HepG2 (cell line): ENCODE measurements around the gene PRDX2. TPM values are rescaled to one million over a fixed set of nuclear protein-coding genes. Genes with fewer than 3 reads are reported as not detected.

ENCODE experiments used
- ATAC-seq: fragments of 200-7000 bp; cut with Tn5 transposase; 3 replicates; pipeline ENCODE4 v1.9.1; 2020; ENCODE audit warnings: mild to moderate bottlenecking, moderate library complexity
- BruUV-seq: library from RNA; stranded (reverse); fragments of 400-500 nt; replicated peaks from 2 replicates; lab custom pipeline; 2021; lab: Mats Ljungman, UMichigan
- CTCF ChIA-PET: fragments of 300-600 bp; formaldehyde crosslinking; extraction: SDS; loops from one replicate; lab custom pipeline; 2021; ENCODE audit warnings: low total read pairs, inconsistent platforms, low intra/inter-chr PET ratio; lab: Yijun Ruan, JAX
- POLR2A ChIA-PET: fragments of 350-600 bp; sonication (Branson Sonifier 250); formaldehyde crosslinking; loops from one replicate; lab custom pipeline; 2020; ENCODE audit warnings: antibody characterized with exemption, inconsistent platforms; lab: Yijun Ruan, JAX
- DNase-seq: peaks from one replicate; pipeline ENCODE4 v3.0.0-alpha.2; 2015; ENCODE audit warnings: low spot score
- FAIRE-seq: peaks from 3 replicates; lab custom pipeline; 2011; peaks lifted over from hg19 to GRCh38; lab: Jason Lieb, UNC
- H2AFZ ChIP-seq: one replicate; pipeline ENCODE4 v1.6.1; 2011; ENCODE audit warnings: low read length, inconsistent platforms
- H3K27ac ChIP-seq: fragments of 300-600 bp; 3 replicates; pipeline ENCODE4 v1.8.0; 2011; ENCODE audit warnings: mixed run types, mild to moderate bottlenecking, mixed read lengths, low read length, inconsistent platforms; ENCODE audit not compliant: insufficient read depth; ENCODE audit errors: extremely low read length
- H3K27me3 ChIP-seq, 2 experiments: fragments of 200-600 bp in 1 of 2; 2 replicates in 1 of 2; 3 replicates in 1 of 2; pipeline versions ENCODE4 v1.6.0 to v1.8.0; 2011; ENCODE audit warnings: low read length in 2 of 2, mild to moderate bottlenecking in 2 of 2, moderate library complexity in 2 of 2, inconsistent platforms in 1 of 2; ENCODE audit not compliant: insufficient read depth in 2 of 2, control insufficient read depth in 1 of 2
- H3K36me3 ChIP-seq, 2 experiments: fragments of 200-600 bp in 1 of 2; replicated peaks in 1 of 2; 2 replicates in 1 of 2; 3 replicates in 1 of 2; pipeline versions ENCODE4 v1.5.1 to v1.8.0; 2011; ENCODE audit warnings: low read length in 2 of 2, inconsistent platforms in 1 of 2; ENCODE audit not compliant: insufficient read depth in 2 of 2, control insufficient read depth in 1 of 2
- H3K4me1 ChIP-seq: 2 replicates; pipeline ENCODE4 v1.5.1; 2012; ENCODE audit warnings: low read length, inconsistent platforms; ENCODE audit not compliant: insufficient read depth
- H3K4me2 ChIP-seq: 2 replicates; pipeline ENCODE4 v1.6.0; 2011; ENCODE audit warnings: low read depth, low read length, inconsistent platforms
- H3K4me3 ChIP-seq, 3 experiments: fragments of 200-600 bp in 1 of 3; sonication (generic), shearing (Covaris generic) in 1 of 3; replicated peaks in 1 of 3; 2 replicates each; pipeline ENCODE4 v1.5.1; 2011 to 2016; ENCODE audit warnings: low read length in 3 of 3, inconsistent platforms in 2 of 3, low read depth in 2 of 3, mild to moderate bottlenecking in 2 of 3, control low read depth in 1 of 3, mixed read lengths in 1 of 3; ENCODE audit not compliant: insufficient read depth in 1 of 3
- H3K79me2 ChIP-seq: one replicate; pipeline ENCODE4 v1.6.1; 2011; ENCODE audit warnings: low read length, inconsistent platforms; ENCODE audit not compliant: insufficient read depth
- H3K9ac ChIP-seq: 2 replicates; pipeline ENCODE4 v1.6.0; 2011; ENCODE audit warnings: mild to moderate bottlenecking, low read depth, low read length, inconsistent platforms; ENCODE audit not compliant: insufficient read depth
- H3K9me3 ChIP-seq: 2 replicates; pipeline ENCODE4 v1.5.1; 2012; ENCODE audit warnings: mild to moderate bottlenecking, low read length
- H4K20me1 ChIP-seq: 2 replicates; pipeline ENCODE4 v1.6.0; 2011; ENCODE audit warnings: inconsistent platforms, mild to moderate bottlenecking, low read length, moderate library complexity; ENCODE audit not compliant: insufficient read depth
- CREB1 ChIP-seq, 2 experiments: fragments of 450-650 bp in 1 of 2; IDR thresholded peaks; 2 replicates each; pipeline ENCODE4 v1.6.1; 2016 to 2017; ENCODE audit warnings: control low read depth in 1 of 2, mild to moderate bottlenecking in 1 of 2, missing compliant biosample characterization in 1 of 2, missing genetic modification characterization in 1 of 2
- ELF4 ChIP-seq: sonication (generic); formaldehyde crosslinking; IDR thresholded peaks from 2 replicates; pipeline ENCODE4 v1.5.0; 2020; ENCODE audit warnings: missing genetic modification reagents, mild to moderate bottlenecking, moderate library complexity, borderline replicate concordance
- NONO ChIP-seq, 2 experiments: fragments of 450-650 bp in 1 of 2; sonication (generic) in 1 of 2; formaldehyde crosslinking in 1 of 2; IDR thresholded peaks in 1 of 2; conservative IDR thresholded peaks in 1 of 2; 2 replicates each; pipeline versions ENCODE4 v1.6.1 to v1.8.0; 2017 to 2022; ENCODE audit warnings: mild to moderate bottlenecking in 1 of 2, missing genetic modification reagents in 1 of 2, moderate library complexity in 1 of 2
- SMAD3 ChIP-seq: sonication (generic); formaldehyde crosslinking; IDR thresholded peaks from 2 replicates; pipeline ENCODE4 v1.4.0; 2020; ENCODE audit warnings: missing genetic modification reagents
- ZC3H13 ChIP-seq: sonication (generic); formaldehyde crosslinking; IDR thresholded peaks from 2 replicates; pipeline ENCODE4 v1.8.1; 2023; ENCODE audit warnings: mild to moderate bottlenecking, missing genetic modification reagents, moderate library complexity
- ZNF589 ChIP-seq: sonication (generic); formaldehyde crosslinking; conservative IDR thresholded peaks from 2 replicates; pipeline ENCODE4 v1.8.0; 2022; ENCODE audit warnings: mild to moderate bottlenecking, moderate library complexity, missing genetic modification reagents
- ZNF776 ChIP-seq: sonication (generic); formaldehyde crosslinking; IDR thresholded peaks from 2 replicates; pipeline ENCODE4 v1.4.0; 2020; ENCODE audit warnings: mild to moderate bottlenecking, missing genetic modification reagents
- WGBS: methylation state at CpG from one replicate; pipeline ENCODE4 v1.1.6; 2017; ENCODE audit warnings: low lambda C conversion rate; 5-methylcytosine and 5-hydroxymethylcytosine counted together
- in situ Hi-C: cut with HindIII; loops from 2 replicates; pipeline ENCODE4 v1.10.0; 2017; ENCODE audit warnings: low pct_unique_long_range_greater_than_20kb; ENCODE audit not compliant: extremely low pct_ligation_motif_present
- intact Hi-C: fragments of 100-400 bp; cut with micrococcal nuclease; formaldehyde crosslinking; loops from one replicate; pipeline ENCODE4 v1.10.0; 2022; ENCODE audit not compliant: unreplicated experiment
- polyA plus RNA-seq, 8 experiments: library from polyadenylated mRNA; depleted of rRNA in 3 of 8; stranded (reverse) in 7 of 8; unstranded in 1 of 8; fragments of >200 nt; fragmentation: Illumina TruSeq in 4 of 8; extraction: Trizol in 4 of 8; gene quantifications; 2 replicates each; pipeline versions ENCODE4 v1.2.1 to v1.2.3, GENCODE V29; 2011 to 2016; ENCODE audit warnings: low read depth in 4 of 8, missing spikeins in 1 of 8, mixed read lengths in 1 of 8; ENCODE audit not compliant: insufficient read depth in 1 of 8
- total RNA-seq, 5 experiments: library from RNA; depleted of rRNA; stranded (reverse); fragments of >200 nt; fragmentation: Illumina TruSeq; extraction: Trizol; gene quantifications; 2 replicates each; pipeline ENCODE4 v1.2.3, GENCODE V29; 2016; ENCODE audit warnings: low read depth in 1 of 5
- TF ChIP-seq, protein P1 (sequence below): sonication (generic); formaldehyde crosslinking; IDR thresholded peaks from 2 replicates; pipeline ENCODE4 v1.5.0; 2020; ENCODE audit warnings: mild to moderate bottlenecking, missing genetic modification reagents
- TF ChIP-seq, protein P2 (sequence below): sonication (generic); formaldehyde crosslinking; IDR thresholded peaks from 2 replicates; pipeline ENCODE4 v1.9.0; 2021; ENCODE audit warnings: mild to moderate bottlenecking, missing genetic modification reagents
- TF ChIP-seq, protein P3 (sequence below): sonication (generic); formaldehyde crosslinking; IDR thresholded peaks from 2 replicates; pipeline ENCODE4 v1.8.0; 2022; ENCODE audit warnings: mild to moderate bottlenecking, missing genetic modification reagents, moderate library complexity
- TF ChIP-seq, protein P4 (sequence below): sonication (generic); formaldehyde crosslinking; IDR thresholded peaks from 2 replicates; pipeline ENCODE4 v1.8.1; 2023; ENCODE audit warnings: mild to moderate bottlenecking, moderate library complexity, missing genetic modification reagents

The PRDX2 gene
- total and polyA plus RNA-seq, 2 of the 13 experiments (the other 11 are each of a cell fraction or from before 2014, with no cell fraction given) = 218 to 381 TPM

DNA sequence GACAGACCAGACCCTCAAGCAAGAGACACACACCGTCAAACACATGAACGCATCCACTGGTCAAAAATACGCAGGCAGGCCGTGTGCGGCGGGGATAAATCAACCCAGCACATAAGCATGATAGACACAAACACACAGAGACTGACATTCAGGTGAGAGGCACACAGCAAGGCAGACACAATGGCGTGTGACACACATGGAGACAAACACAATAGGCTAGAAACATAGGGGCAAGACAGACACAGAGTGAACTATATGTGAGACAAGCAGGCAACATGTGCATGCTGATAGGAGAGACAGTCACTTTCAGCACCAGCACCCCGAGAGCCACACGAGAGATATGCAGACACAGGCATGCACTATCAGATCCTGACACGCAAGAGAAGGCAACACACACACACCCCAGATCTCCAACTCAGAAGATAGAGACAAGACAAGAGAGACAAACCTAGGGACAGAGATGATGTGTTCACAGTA is 17.2 kb downstream of the PRDX2 start:
- POLR2A ChIA-PET = interaction anchor here (1.0 to 3.9 kb wide), 2 partner anchors 8 to 24 kb away, joined by 3 to 38 read pairs; partner anchors contain the start of gene JUNB
- in situ Hi-C loops (no loop called here), intact Hi-C loops (no loop called here)
- no peak overlapping the region for H2AFZ ChIP-seq
- CTCF ChIA-PET = no interaction called here
- ATAC-seq (peak; percentile 4; the same call in 1 of the 3 replicates), DNase-seq (no peak), FAIRE-seq (no peak)
- WGBS = 4% methylated on average over 10 of the region's 10 CpGs
- no peaks in the 10 kb centered on the region for H4K20me1 ChIP-seq
- 0 out of 6 replicates have a peak overlapping the region, but pooled peaks of 1 of the 3 experiments have one; percentile 73 for H3K4me3 ChIP-seq
- no peaks in the 10 kb centered on the region for H3K79me2 ChIP-seq
- no TSS peak for BruUV-seq
- no peak overlapping the region for H3K27ac ChIP-seq
- H3K4me1 ChIP-seq = peaks cover 85% of the 10 kb centered on the region
- H3K4me2 ChIP-seq = peak overlapping the region; percentile 92; the same call in 1 of the 2 replicates
- H3K36me3 ChIP-seq = no peaks in the 10 kb centered on the region
- H3K9ac ChIP-seq = no peak overlapping the region
- no peaks in the 10 kb centered on the region for H3K9me3 ChIP-seq
- no peaks in the 10 kb centered on the region; a peak in 3 of 5 replicates for H3K27me3 ChIP-seq
- TF ChIP-seq, protein P1, sequence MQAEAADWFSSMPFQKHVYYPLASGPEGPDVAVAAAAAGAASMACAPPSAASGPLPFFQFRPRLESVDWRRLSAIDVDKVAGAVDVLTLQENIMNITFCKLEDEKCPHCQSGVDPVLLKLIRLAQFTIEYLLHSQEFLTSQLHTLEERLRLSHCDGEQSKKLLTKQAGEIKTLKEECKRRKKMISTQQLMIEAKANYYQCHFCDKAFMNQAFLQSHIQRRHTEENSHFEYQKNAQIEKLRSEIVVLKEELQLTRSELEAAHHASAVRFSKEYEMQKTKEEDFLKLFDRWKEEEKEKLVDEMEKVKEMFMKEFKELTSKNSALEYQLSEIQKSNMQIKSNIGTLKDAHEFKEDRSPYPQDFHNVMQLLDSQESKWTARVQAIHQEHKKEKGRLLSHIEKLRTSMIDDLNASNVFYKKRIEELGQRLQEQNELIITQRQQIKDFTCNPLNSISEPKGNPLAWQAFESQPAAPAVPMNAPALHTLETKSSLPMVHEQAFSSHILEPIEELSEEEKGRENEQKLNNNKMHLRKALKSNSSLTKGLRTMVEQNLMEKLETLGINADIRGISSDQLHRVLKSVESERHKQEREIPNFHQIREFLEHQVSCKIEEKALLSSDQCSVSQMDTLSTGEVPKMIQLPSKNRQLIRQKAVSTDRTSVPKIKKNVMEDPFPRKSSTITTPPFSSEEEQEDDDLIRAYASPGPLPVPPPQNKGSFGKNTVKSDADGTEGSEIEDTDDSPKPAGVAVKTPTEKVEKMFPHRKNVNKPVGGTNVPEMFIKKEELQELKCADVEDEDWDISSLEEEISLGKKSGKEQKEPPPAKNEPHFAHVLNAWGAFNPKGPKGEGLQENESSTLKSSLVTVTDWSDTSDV = no peak
- 0 out of 2 replicates have a peak, but pooled peaks have one; percentile 48 for TF ChIP-seq ZC3H13 (CRISPR knock-in tag)
- no peak for TF ChIP-seq NONO (IDR thresholded peaks at IDR 0.05)
- TF ChIP-seq NONO (CRISPR knock-in tag; conservative IDR thresholded peaks at IDR 0.05) = 0 out of 2 replicates have a peak, but pooled peaks have one; percentile 41
- no peak for TF ChIP-seq SMAD3 (CRISPR knock-in tag)
- TF ChIP-seq, protein P2, sequence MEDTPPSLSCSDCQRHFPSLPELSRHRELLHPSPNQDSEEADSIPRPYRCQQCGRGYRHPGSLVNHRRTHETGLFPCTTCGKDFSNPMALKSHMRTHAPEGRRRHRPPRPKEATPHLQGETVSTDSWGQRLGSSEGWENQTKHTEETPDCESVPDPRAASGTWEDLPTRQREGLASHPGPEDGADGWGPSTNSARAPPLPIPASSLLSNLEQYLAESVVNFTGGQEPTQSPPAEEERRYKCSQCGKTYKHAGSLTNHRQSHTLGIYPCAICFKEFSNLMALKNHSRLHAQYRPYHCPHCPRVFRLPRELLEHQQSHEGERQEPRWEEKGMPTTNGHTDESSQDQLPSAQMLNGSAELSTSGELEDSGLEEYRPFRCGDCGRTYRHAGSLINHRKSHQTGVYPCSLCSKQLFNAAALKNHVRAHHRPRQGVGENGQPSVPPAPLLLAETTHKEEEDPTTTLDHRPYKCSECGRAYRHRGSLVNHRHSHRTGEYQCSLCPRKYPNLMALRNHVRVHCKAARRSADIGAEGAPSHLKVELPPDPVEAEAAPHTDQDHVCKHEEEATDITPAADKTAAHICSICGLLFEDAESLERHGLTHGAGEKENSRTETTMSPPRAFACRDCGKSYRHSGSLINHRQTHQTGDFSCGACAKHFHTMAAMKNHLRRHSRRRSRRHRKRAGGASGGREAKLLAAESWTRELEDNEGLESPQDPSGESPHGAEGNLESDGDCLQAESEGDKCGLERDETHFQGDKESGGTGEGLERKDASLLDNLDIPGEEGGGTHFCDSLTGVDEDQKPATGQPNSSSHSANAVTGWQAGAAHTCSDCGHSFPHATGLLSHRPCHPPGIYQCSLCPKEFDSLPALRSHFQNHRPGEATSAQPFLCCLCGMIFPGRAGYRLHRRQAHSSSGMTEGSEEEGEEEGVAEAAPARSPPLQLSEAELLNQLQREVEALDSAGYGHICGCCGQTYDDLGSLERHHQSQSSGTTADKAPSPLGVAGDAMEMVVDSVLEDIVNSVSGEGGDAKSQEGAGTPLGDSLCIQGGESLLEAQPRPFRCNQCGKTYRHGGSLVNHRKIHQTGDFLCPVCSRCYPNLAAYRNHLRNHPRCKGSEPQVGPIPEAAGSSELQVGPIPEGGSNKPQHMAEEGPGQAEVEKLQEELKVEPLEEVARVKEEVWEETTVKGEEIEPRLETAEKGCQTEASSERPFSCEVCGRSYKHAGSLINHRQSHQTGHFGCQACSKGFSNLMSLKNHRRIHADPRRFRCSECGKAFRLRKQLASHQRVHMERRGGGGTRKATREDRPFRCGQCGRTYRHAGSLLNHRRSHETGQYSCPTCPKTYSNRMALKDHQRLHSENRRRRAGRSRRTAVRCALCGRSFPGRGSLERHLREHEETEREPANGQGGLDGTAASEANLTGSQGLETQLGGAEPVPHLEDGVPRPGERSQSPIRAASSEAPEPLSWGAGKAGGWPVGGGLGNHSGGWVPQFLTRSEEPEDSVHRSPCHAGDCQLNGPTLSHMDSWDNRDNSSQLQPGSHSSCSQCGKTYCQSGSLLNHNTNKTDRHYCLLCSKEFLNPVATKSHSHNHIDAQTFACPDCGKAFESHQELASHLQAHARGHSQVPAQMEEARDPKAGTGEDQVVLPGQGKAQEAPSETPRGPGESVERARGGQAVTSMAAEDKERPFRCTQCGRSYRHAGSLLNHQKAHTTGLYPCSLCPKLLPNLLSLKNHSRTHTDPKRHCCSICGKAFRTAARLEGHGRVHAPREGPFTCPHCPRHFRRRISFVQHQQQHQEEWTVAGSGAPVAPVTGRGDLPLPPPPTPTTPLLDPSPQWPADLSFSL (CRISPR knock-in tag) = peak; percentile 70
- TF ChIP-seq, protein P3, sequence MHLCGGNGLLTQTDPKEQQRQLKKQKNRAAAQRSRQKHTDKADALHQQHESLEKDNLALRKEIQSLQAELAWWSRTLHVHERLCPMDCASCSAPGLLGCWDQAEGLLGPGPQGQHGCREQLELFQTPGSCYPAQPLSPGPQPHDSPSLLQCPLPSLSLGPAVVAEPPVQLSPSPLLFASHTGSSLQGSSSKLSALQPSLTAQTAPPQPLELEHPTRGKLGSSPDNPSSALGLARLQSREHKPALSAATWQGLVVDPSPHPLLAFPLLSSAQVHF = 0 out of 2 replicates have a peak, but pooled peaks have one; percentile 40
- 0 out of 2 replicates have a peak, but pooled peaks have one; percentile 46 for TF ChIP-seq ZNF589 (CRISPR knock-in tag)
- TF ChIP-seq, protein P4, sequence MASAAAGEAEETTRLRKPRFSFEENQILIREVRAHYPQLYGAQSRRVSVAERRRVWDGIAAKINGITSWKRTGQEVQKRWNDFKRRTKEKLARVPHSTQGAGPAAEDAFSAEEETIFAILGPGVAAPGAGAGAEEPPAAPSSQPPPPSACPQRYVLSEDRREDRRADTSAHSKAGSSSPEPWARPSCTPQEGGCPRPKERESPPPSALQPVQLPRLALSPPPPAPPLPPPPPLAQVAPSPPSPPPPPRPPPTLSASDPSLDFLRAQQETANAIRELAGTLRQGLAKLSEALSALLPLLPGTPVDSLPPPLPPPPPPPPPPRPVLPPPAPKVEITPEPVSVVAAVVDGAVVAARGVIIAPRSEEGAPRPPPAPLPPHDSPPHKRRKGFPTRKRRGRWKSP (CRISPR knock-in tag) = 0 out of 2 replicates have a peak, but pooled peaks have one; percentile 27
- no peak for TF ChIP-seq ELF4 (CRISPR knock-in tag)
- no peak for TF ChIP-seq ZNF776
- 0 out of 2 replicates have a peak, but pooled peaks have one; percentile 6 for TF ChIP-seq CREB1 (IDR thresholded peaks at IDR 0.05)
- TF ChIP-seq CREB1 (CRISPR knock-in tag; IDR thresholded peaks at IDR 0.05) = no peak
